IPS DF 6.9 (cell line): ENCODE data around the gene PPP2R5C.
"Not testable (repeated sequence)": the region's sequence is repeated elsewhere in the genome, so short reads cannot be mapped to it uniquely, and the experiment has no call there.

ENCODE experiments used
- DNase-seq: peaks from one replicate; pipeline ENCODE4 v3.0.0-alpha.2; 2013; ENCODE audit warnings: low read depth, low spot score
- H3K27ac ChIP-seq: one replicate; pipeline ENCODE4 v1.5.1; 2013; ENCODE audit warnings: low read length, control low read depth
- H3K27me3 ChIP-seq: 2 replicates; pipeline ENCODE4 v1.6.1; 2013; ENCODE audit warnings: mild to moderate bottlenecking, low read length; ENCODE audit not compliant: control insufficient read depth, insufficient read depth
- H3K36me3 ChIP-seq: 2 replicates; pipeline ENCODE4 v1.6.1; 2013; ENCODE audit warnings: low read length; ENCODE audit not compliant: control insufficient read depth, insufficient read depth
- H3K4me1 ChIP-seq: 2 replicates; pipeline ENCODE4 v1.6.1; 2013; ENCODE audit warnings: low read length; ENCODE audit not compliant: control insufficient read depth, insufficient read depth
- H3K4me3 ChIP-seq: 2 replicates; pipeline ENCODE4 v1.5.1; 2013; ENCODE audit warnings: mild to moderate bottlenecking, low read length
- H3K9me3 ChIP-seq: 2 replicates; pipeline ENCODE4 v1.6.1; 2013; ENCODE audit warnings: low read length, inconsistent platforms; ENCODE audit not compliant: control insufficient read depth, insufficient read depth
- WGBS: extraction: QIAGEN DNeasy Blood & Tissue Kit; methylation state at CpG from one replicate; pipeline ENCODE4 v1.1.7; 2013; ENCODE audit warnings: mixed read lengths, missing lambda C conversion rate; ENCODE audit not compliant: insufficient read length, insufficient coverage; 5-methylcytosine and 5-hydroxymethylcytosine counted together

PPP2R5C gene

GRCh38 chr14:101804373-101804772 is 42.9 kb downstream of the PPP2R5C start:
- H3K27me3 ChIP-seq, H3K36me3 ChIP-seq, H3K9me3 ChIP-seq, H3K4me3 ChIP-seq, H3K4me1 ChIP-seq, DNase-seq, H3K27ac ChIP-seq: not testable (repeated sequence)
- no CpG with 5 or more reads among the region's 1 CpG for WGBS

GRCh38 chr14:101806252-101806651 is 44.7 kb downstream of the PPP2R5C start:
- not testable (repeated sequence) for H3K9me3 ChIP-seq, H3K36me3 ChIP-seq, H3K4me1 ChIP-seq, H3K27me3 ChIP-seq, H3K4me3 ChIP-seq, H3K27ac ChIP-seq, DNase-seq
- WGBS, result no CpG with 5 or more reads among the region's 1 CpG

- WGBS, result no CpG with 5 or more reads among the region's 11 CpGs
- no peaks in the 10 kb centered on the region for H3K36me3 ChIP-seq
- no peak overlapping the region for H3K27ac ChIP-seq
- no peaks in the 10 kb centered on the region for H3K4me1 ChIP-seq
- H3K9me3 ChIP-seq, result no peaks in the 10 kb centered on the region
- DNase-seq, result peak; percentile 22
- H3K4me3 ChIP-seq, result no peak overlapping the region
- H3K27me3 ChIP-seq, result no peaks in the 10 kb centered on the region
Measured at GRCh38 chr14:101808020-101808641, 46.6 kb downstream of the PPP2R5C start.

GRCh38 chr14:101808894-101809670 is 47.6 kb downstream of the PPP2R5C start:
- no peaks in the 10 kb centered on the region for H3K36me3 ChIP-seq
- H3K9me3 ChIP-seq, result no peaks in the 10 kb centered on the region
- DNase-seq, result no peak
- H3K4me1 ChIP-seq, result no peaks in the 10 kb centered on the region
- H3K4me3 ChIP-seq, result no peak overlapping the region
- H3K27me3 ChIP-seq, result no peaks in the 10 kb centered on the region
- no peak overlapping the region for H3K27ac ChIP-seq
- WGBS, result no CpG with 5 or more reads among the region's 6 CpGs

GRCh38 chr14:101809671-101810514 is 48.4 kb downstream of the PPP2R5C start:
- peak; percentile 57 for DNase-seq
- no peaks in the 10 kb centered on the region for H3K4me1 ChIP-seq
- H3K27ac ChIP-seq, result no peak overlapping the region
- no CpG with 5 or more reads among the region's 23 CpGs for WGBS
- H3K27me3 ChIP-seq, result no peaks in the 10 kb centered on the region
- peak overlapping the region; percentile 94; the same call in 1 of the 2 replicates for H3K4me3 ChIP-seq
- no peaks in the 10 kb centered on the region for H3K36me3 ChIP-seq
- no peaks in the 10 kb centered on the region for H3K9me3 ChIP-seq

- H3K27ac ChIP-seq, result no peak overlapping the region
- H3K4me3 ChIP-seq, result no peak overlapping the region; the same call in 1 of the 2 replicates
- H3K4me1 ChIP-seq, result no peaks in the 10 kb centered on the region
- no CpG with 5 or more reads among the region's 5 CpGs for WGBS
- no peaks in the 10 kb centered on the region for H3K27me3 ChIP-seq
- H3K9me3 ChIP-seq, result no peaks in the 10 kb centered on the region
- no peak for DNase-seq
- no peaks in the 10 kb centered on the region for H3K36me3 ChIP-seq
Measured at GRCh38 chr14:101810897-101811621, 49.5 kb downstream of the PPP2R5C start.

GRCh38 chr14:101812071-101812470 is 50.6 kb downstream of the PPP2R5C start:
- no peak for DNase-seq
- Histone ChIP-seq H3K9me3 (no peaks in the 10 kb centered on the region), H3K36me3 (no peaks in the 10 kb centered on the region), H3K4me1 (no peaks in the 10 kb centered on the region), H3K27ac (no peak overlapping the region), H3K27me3 (no peaks in the 10 kb centered on the region), H3K4me3 (no peak overlapping the region)
- no CpG with 5 or more reads among the region's 11 CpGs for WGBS

GRCh38 chr14:101813171-101813759 is 51.8 kb downstream of the PPP2R5C start:
- H3K36me3 ChIP-seq, result no peaks in the 10 kb centered on the region
- no peaks in the 10 kb centered on the region for H3K9me3 ChIP-seq
- no peak overlapping the region for H3K4me3 ChIP-seq
- no peaks in the 10 kb centered on the region for H3K4me1 ChIP-seq
- DNase-seq, result no peak
- no peak overlapping the region for H3K27ac ChIP-seq
- no peaks in the 10 kb centered on the region for H3K27me3 ChIP-seq
- no CpG with 5 or more reads among the region's 7 CpGs for WGBS

GRCh38 chr14:101813833-101814232 is 52.3 kb downstream of the PPP2R5C start:
- no CpG with 5 or more reads among the region's 1 CpG for WGBS
- Histone ChIP-seq H3K27me3 (no peaks in the 10 kb centered on the region), H3K4me1 (no peaks in the 10 kb centered on the region), H3K36me3 (no peaks in the 10 kb centered on the region), H3K9me3 (no peaks in the 10 kb centered on the region), H3K4me3 (no peak overlapping the region), H3K27ac (no peak overlapping the region)
- no peak for DNase-seq

- no CpG with 5 or more reads among the region's 5 CpGs for WGBS
- no peaks in the 10 kb centered on the region for H3K36me3 ChIP-seq
- no peak for DNase-seq
- H3K4me3 ChIP-seq, result no peak overlapping the region
- H3K9me3 ChIP-seq, result no peaks in the 10 kb centered on the region
- no peaks in the 10 kb centered on the region for H3K27me3 ChIP-seq
- no peak overlapping the region for H3K27ac ChIP-seq
- no peaks in the 10 kb centered on the region for H3K4me1 ChIP-seq
Measured at GRCh38 chr14:101814934-101815333, 53.4 kb downstream of the PPP2R5C start.
